Renal cortex interstitium (tissue), 11 donors: ENCODE measurements around the gene SGSH. TPM values are rescaled to one million over a fixed set of nuclear protein-coding genes. Genes with fewer than 3 reads are reported as not detected.
"Not testable (repeated sequence)": the region's sequence is repeated elsewhere in the genome, so short reads cannot be mapped to it uniquely, and the experiment has no call there.

ENCODE experiments used
- DNase-seq, 11 donors: peaks; one replicate each; pipeline ENCODE4 v3.0.0-alpha.2; 2013; ENCODE audit warnings: low read depth in 9 of 11, low spot score in 4 of 11; ENCODE audit errors: extremely low read depth in 1 of 11
- polyA plus RNA-seq, 3 donors: library from polyadenylated mRNA; unstranded; fragments of 120-200 nt; gene quantifications; one replicate each; pipeline ENCODE4 v1.2.1, GENCODE V29; 2013; ENCODE audit not compliant: insufficient read length in 3 of 3

The SGSH gene
- polyA plus RNA-seq, 3 donors = 31.1 to 57.1 (median 37.0) TPM

GRCh38 chr17:80201446-80201845, 18.7 kb downstream of the SGSH start:
- DNase-seq = no peak

GRCh38 chr17:80199295-80199694, 20.8 kb downstream of the SGSH start:
- DNase-seq = not testable (repeated sequence)

GRCh38 chr17:80198144-80198661, 21.9 kb downstream of the SGSH start:
- peak in 5 of 11 donors; percentile 44 to 72 (median 49) for DNase-seq

- no peak for DNase-seq
Observed at GRCh38 chr17:80196652-80197051, 23.5 kb downstream of the SGSH start.

DNA sequence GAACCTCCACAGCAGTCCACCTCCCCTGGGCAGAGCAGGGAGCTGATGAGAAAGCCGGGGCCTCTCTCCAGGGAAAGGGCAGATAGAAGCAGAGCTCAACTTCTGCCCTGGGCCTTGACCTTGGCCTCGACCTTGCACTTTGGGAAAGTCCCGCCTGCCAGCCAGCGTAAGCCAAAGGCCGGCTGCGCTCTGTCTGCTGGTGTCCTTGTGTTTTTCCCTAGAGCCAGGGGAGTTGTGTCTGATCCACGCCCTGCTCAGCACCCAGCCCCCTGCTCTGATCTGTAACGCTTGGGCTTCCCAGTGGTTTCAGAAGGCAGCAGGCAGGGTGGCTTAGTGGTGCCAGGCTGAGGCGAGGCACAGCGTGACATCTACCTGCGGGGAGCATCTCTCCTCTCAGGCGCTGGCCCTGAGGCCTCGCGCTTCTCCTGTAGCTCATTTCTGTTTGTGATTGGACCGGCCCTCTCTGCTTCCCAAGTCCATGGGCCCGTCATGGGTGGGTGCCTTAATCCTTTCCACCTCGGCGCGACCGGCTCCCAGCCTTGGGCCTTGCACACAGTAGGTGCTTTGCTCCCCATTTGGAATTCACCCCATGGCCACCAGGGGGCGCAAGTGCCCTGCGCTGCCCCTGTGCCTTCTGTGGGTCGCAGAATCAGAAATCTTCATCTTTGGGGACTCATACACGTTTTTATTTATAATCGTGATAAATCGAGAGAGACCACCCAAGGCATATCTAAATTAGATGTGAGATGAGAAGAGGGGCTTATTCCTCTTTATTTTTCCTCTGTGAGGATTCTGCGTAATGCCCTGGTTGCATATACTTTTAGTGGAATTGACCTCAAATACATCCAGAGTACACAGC, 24.2 kb downstream of the SGSH start:
- DNase-seq = no peak

GRCh38 chr17:80195141-80195540, 25.0 kb downstream of the SGSH start:
- DNase-seq = no peak

DNA sequence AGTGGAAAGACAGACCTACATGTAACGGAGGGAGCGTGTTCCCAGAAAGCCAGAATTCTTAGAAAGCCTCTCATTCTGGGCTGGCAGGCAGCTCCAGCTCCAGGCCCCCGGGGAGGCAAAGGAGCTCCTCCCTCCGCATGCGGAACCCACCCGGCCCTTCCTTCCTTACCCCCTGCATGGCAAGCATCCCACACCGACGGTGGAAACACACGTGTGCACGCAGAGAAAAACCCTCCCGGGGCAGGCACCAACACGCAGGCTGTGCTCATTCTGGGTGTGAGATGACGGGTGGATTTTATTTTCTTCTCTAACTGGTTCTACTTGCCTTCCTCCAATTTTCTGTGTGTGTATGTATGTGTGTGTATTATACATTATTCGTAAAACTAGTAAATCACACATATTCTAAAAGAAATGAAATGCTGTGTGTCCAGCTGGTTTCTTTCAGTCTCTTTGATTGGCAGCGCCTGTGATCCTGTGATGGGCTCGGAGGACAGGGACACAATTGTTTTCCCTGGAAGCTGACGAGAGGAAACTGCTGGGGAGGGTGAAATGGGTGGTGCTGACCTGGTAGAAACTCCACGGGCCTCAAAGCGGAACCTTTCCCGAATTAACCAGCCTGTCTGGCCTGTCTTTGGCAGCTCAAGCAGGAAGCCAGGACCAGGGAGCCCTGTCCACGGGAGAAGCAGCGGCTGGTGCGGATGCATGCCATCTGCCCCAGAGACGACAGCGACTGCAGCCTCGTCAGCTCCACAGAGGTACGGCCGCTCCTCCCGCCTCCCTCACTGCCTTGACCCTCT, 28.1 kb downstream of the SGSH start:
- DNase-seq = peak in 1 of 11 donors; percentile 26

GRCh38 chr17:80191192-80191591, 28.9 kb downstream of the SGSH start:
- no peak for DNase-seq

DNA sequence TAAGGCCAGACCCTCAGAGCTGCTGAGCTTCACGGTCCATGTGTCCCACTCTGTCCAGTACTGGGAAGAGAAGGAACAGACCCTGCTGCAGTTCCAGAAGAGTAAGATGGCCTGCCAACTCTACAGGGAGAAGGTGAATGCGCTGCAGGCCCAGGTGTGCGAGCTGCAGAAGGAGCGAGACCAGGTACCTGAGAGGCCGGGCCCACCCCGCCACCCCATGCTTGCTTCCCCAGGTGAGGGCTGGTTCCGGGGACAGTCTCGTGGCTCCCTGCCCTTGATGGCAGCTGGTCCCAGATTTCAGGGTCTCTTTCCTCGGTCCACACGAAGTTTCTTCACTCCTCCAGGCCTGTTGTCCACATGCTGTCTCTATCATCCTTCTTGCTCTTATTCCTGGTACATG, 29.4 kb downstream of the SGSH start:
- no peak for DNase-seq

DNA sequence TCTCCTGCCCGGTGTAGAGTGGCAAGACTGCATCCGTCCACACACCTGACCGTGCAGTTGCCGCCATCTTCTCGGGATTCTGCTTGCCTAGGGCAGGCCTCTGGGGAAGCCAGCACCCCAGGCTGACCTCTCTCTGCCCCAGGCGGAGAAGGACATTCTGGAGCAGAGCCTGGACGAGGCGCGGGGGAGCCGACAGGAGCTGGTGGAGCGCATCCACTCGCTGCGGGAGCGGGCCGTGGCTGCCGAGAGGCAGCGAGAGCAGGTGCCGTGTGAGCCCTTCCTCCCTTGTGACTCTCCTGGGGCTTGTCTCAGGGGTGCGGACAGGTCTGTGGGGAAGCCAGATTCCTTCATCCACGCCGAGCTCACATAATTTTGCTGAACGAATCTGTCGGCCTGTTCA, 30.5 kb downstream of the SGSH start:
- peak in 3 of 11 donors; percentile 28 to 35 (median 31) for DNase-seq

- DNase-seq = no peak
Observed at GRCh38 chr17:80187515-80187941, 32.6 kb downstream of the SGSH start.

DNA sequence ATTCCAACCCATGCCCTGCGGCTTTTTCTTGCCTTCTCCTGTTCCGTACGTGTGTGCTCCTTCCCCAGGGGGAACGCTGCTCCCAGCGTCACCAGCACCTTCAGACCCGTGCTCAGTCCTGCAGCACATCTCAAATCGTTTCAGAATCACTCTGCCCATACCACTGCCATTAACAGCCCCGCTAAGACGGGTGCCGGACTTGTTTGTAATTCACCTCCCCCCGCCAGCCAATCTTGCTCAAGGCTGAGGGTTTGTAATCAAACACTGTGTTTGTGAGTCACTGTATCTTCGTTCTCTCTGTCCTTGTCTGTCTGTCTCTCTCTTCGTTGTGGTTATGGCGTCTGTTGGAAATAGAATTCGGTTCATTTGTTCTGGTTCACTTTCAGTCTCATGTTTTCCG, 33.0 kb downstream of the SGSH start:
- no peak for DNase-seq

GRCh38 chr17:80185968-80186367, 34.2 kb downstream of the SGSH start:
- DNase-seq = no peak

- no peak for DNase-seq
Observed at GRCh38 chr17:80184423-80184714, 35.8 kb downstream of the SGSH start.

- DNase-seq = no peak
Observed at GRCh38 chr17:80183581-80184422, 36.3 kb downstream of the SGSH start.

DNA sequence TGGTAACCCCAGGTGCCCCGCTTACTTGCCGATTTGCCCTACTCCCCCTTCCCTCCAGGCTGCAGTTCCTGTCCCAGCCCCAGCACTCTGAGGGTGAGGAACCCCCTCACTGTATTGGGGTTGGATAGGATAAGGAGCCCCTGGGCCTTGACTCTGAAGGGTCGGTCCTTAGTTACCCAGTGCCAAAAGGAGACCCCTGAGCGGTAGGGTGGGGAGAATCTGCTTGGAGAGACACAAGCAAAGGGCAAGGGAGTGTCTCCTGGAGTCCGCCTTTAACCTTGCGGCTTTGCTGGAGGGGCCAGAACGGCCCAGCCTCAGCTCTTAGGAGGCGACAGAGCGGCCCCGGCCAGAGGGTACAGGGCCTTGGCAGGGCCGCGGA, 37.3 kb downstream of the SGSH start:
- DNase-seq = no peak

DNA sequence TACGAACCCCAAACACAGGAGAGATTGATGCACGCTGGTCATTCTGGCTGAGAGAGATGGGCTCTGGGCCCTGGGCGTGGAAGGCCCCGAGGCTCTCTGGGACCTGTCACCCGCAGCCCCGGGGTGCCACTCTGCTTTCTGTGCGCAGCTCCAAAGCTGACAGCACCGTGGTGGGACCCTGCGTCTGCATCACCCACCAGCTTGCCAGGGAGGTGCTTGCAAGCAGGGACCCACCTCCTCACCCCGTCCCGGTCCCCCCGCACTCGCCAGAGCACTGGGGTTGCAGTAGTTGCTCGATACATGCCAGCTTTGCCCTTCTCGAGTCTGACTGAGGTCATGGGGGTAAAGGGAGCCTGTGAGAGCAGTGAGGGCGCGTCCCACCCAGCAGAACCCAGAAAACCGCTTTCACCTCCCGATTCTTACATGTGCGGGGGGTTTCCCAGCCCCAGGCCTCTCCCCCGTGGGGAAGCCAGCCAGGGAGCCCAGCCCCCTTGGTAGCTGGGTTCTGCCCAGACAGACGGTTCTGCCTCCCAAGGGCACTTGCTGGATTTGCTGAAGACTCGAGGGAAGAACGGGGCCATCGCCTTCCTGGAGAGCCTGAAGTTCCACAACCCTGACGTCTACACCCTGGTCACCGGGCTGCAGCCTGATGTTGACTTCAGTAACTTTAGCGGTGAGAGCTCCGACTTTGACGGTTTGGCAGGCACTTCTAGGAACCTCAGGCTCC, 37.9 kb downstream of the SGSH start:
- DNase-seq = no peak

DNA sequence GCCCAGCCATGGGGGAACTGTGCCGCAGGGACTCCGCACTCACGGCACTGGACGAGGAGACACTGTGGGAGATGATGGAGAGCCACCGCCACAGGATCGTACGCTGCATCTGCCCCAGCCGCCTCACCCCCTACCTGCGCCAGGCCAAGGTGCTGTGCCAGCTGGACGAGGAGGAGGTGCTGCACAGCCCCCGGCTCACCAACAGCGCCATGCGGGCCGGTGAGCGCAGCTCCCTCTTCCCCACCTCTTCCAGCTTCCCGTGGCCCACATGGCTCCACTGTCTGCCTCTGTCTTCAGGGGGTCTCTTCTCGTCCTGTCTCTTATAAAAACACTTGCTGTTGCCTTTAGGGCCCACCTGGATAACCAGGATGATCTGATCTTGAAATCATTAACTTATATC, 38.7 kb downstream of the SGSH start:
- no peak for DNase-seq

DNA sequence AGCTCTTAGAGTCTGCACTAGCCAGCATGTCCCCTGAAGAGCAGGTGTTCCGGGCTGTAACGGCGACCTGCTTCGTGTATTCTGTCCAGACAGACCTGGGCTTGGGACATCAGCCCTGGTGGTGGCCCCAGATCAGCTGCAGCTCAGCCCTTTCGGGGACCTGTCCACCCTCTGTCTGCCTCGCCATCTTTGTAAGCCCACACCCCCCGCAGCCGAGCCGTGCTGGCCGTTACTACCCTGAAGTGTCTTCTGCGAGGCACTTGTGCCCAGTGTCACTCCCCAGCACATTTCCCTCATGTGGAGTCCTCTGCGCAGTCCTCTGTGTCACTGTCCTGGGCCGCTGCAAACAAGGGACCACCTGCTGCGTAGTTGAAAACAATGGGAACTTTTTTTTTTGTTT, 39.9 kb downstream of the SGSH start:
- DNase-seq = no peak
